ENCODE results near the gene KLHL29.

DNA sequence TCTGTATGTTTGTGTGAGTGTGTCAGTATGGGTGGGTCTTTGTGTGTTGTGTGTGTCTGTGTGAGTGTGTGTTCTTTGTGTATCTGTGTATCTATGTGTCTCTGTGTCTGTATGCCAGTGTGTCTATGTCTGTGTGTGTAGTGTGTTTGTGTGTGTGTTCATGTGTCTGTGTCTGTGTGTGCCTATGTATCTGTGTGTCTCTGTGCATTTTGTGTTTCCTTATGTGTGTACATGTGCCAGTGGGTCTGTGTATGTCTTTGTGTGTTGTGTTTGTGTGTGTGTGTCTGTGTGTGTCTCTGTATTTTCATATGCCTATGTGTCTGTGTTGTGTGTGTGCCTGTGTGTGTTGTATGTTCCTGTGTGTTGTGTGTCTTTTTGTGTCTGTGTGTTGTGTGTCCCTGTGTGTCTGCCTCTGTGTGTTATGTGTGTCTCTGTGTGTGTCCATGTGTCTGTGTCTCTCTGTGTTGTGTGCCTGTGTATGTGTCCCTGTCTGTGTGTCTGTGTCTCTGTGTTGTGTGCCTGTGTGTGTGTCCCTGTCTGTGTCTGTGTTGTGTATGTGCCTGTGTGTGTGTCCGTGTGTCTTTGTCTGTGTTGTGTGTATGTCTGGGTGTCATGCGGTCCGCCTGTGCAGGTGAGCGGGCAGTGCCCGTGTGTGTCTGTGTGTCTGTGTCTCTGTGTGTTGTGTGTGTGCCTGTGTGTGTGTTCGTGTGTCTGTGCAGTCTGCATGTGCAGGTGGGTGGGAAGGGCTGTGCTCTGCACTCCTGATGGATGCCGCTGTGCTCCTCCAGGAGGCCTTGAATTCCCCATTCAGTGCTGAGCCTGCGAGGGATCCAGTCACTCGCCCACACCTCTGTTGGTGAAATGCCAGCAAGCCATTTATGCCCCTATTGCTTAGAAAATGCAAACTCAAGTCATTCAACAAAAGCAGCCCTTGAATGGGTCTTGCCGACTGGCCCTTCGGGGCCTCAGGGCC, 37.4 kb downstream of the KLHL29 start:
- TF ChIP-seq EZH2 (IDR thresholded peaks at IDR 0.05; ENCODE audit: low read length, unreplicated experiment) (no peak), EZH2phosphoT487 (IDR thresholded peaks at IDR 0.05; ENCODE audit: borderline replicate concordance, low read length) (no peak)
- TF ChIP-seq, protein P1, sequence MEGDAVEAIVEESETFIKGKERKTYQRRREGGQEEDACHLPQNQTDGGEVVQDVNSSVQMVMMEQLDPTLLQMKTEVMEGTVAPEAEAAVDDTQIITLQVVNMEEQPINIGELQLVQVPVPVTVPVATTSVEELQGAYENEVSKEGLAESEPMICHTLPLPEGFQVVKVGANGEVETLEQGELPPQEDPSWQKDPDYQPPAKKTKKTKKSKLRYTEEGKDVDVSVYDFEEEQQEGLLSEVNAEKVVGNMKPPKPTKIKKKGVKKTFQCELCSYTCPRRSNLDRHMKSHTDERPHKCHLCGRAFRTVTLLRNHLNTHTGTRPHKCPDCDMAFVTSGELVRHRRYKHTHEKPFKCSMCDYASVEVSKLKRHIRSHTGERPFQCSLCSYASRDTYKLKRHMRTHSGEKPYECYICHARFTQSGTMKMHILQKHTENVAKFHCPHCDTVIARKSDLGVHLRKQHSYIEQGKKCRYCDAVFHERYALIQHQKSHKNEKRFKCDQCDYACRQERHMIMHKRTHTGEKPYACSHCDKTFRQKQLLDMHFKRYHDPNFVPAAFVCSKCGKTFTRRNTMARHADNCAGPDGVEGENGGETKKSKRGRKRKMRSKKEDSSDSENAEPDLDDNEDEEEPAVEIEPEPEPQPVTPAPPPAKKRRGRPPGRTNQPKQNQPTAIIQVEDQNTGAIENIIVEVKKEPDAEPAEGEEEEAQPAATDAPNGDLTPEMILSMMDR (conservative IDR thresholded peaks at IDR 0.05; ENCODE audit: low read depth, low read length), result no peak
